K562 (cell line): Measurements from ENCODE around the gene YEATS2. TPM values are rescaled to one million over a fixed set of nuclear protein-coding genes. Genes with fewer than 3 reads are reported as not detected.
A peak's percentile ranks its signal among the peaks of the same experiment; 100 is the strongest.
"Not testable (repeated sequence)": the region's sequence is repeated elsewhere in the genome, so short reads cannot be mapped to it uniquely, and the experiment has no call there.

Source experiments
- ATAC-seq: fragments of 200-7000 bp; cut with Tn5 transposase; 3 replicates; pipeline ENCODE4 v1.9.1; 2020; ENCODE audit warnings: moderate library complexity
- BruUV-seq: library from RNA; stranded (reverse); fragments of 400-500 nt; replicated peaks from 2 replicates; lab custom pipeline; 2021; lab: Mats Ljungman, UMichigan
- CTCF ChIA-PET: fragments of 300-600 bp; formaldehyde crosslinking; extraction: SDS; loops from one replicate; lab custom pipeline; 2021; ENCODE audit warnings: low intra/inter-chr PET ratio; lab: Yijun Ruan, JAX
- POLR2A ChIA-PET: fragments of 300-600, 350-650 bp; sonication (Branson Sonifier 250); formaldehyde crosslinking; extraction: SDS; loops from one replicate; lab custom pipeline; 2021; ENCODE audit warnings: antibody characterized with exemption, inconsistent platforms; lab: Yijun Ruan, JAX
- DNase-seq, 4 experiments: peaks; one replicate each; pipeline versions ENCODE4 v3.0.0 to v3.0.0-alpha.2; 2011 to 2018; ENCODE audit warnings: low spot score in 3 of 4, mixed read lengths in 3 of 4; ENCODE audit errors: extremely low read depth in 1 of 4
- FAIRE-seq: peaks from 2 replicates; lab custom pipeline; 2011; peaks lifted over from hg19 to GRCh38; lab: Jason Lieb, UNC
- H2AFZ ChIP-seq: 2 replicates; pipeline ENCODE4 v1.6.0; 2011; ENCODE audit warnings: low read depth, low read length, control low read depth, inconsistent platforms
- H3K27ac ChIP-seq: fragments of 200-600 bp; 3 replicates; pipeline ENCODE4 v1.8.0; 2011; ENCODE audit warnings: low read depth, mild to moderate bottlenecking, control low read depth, inconsistent platforms, low read length, moderate library complexity, mixed read lengths; ENCODE audit errors: extremely low read depth
- H3K27me3 ChIP-seq, 2 experiments: fragments of 300-600 bp in 1 of 2; 2 replicates in 1 of 2; 3 replicates in 1 of 2; pipeline versions ENCODE4 v1.6.0 to v1.8.0; 2011; ENCODE audit warnings: inconsistent platforms in 2 of 2, low read length in 2 of 2, mild to moderate bottlenecking in 1 of 2, mixed read lengths in 1 of 2, moderate library complexity in 1 of 2; ENCODE audit not compliant: control insufficient read depth in 2 of 2, insufficient read depth in 2 of 2
- H3K36me3 ChIP-seq: fragments of 300-600 bp; 3 replicates; pipeline ENCODE4 v1.8.0; 2011; ENCODE audit warnings: mild to moderate bottlenecking, low read length, inconsistent platforms; ENCODE audit not compliant: control insufficient read depth, insufficient read depth
- H3K4me1 ChIP-seq, 2 experiments: fragments of 200-600 bp in 1 of 2; replicated peaks in 1 of 2; 2 replicates in 1 of 2; 3 replicates in 1 of 2; pipeline versions ENCODE4 v1.5.1 to v1.8.0; 2011; ENCODE audit warnings: inconsistent platforms in 2 of 2, low read length in 2 of 2, mild to moderate bottlenecking in 1 of 2, mixed read lengths in 1 of 2, moderate library complexity in 1 of 2; ENCODE audit not compliant: control insufficient read depth in 2 of 2, insufficient read depth in 2 of 2
- H3K4me2 ChIP-seq: 2 replicates; pipeline ENCODE4 v1.6.1; 2011; ENCODE audit warnings: low read length, control low read depth, inconsistent platforms, mixed read lengths; ENCODE audit not compliant: insufficient read depth
- H3K4me3 ChIP-seq: fragments of 200-600 bp; sonication (generic), shearing (Covaris generic); 2 replicates; pipeline ENCODE4 v1.5.1; 2016; ENCODE audit warnings: control low read depth, inconsistent platforms
- H3K79me2 ChIP-seq: fragments of 200-600 bp; 3 replicates; pipeline ENCODE4 v1.8.0; 2011; ENCODE audit warnings: low read length, inconsistent platforms; ENCODE audit not compliant: control insufficient read depth, insufficient read depth
- H3K9ac ChIP-seq, 2 experiments: 2 replicates each; pipeline versions ENCODE4 v1.6.0 to v1.6.1; 2011; ENCODE audit warnings: low read depth in 2 of 2, low read length in 2 of 2, control low read depth in 1 of 2, inconsistent platforms in 1 of 2, mild to moderate bottlenecking in 1 of 2, mixed read lengths in 1 of 2; ENCODE audit not compliant: insufficient read depth in 1 of 2
- H3K9me1 ChIP-seq: one replicate; pipeline ENCODE4 v1.6.0; 2011; ENCODE audit warnings: inconsistent platforms, mild to moderate bottlenecking, low read length, moderate library complexity; ENCODE audit not compliant: control insufficient read depth, insufficient read depth
- H3K9me3 ChIP-seq: replicated peaks from 2 replicates; pipeline ENCODE4 v1.5.1; 2011; ENCODE audit warnings: low read depth, low read length, inconsistent platforms; ENCODE audit not compliant: control insufficient read depth, insufficient read depth
- H4K20me1 ChIP-seq: replicated peaks from 2 replicates; pipeline ENCODE4 v1.6.1; 2011; ENCODE audit warnings: low read length, inconsistent platforms, mixed read lengths; ENCODE audit not compliant: control insufficient read depth, insufficient read depth
- AFF1 ChIP-seq, 2 experiments: fragments of 450-650 bp; IDR thresholded peaks; 2 replicates each; pipeline ENCODE4 v1.6.1; 2018; ENCODE audit warnings: mild to moderate bottlenecking in 2 of 2, low read depth in 1 of 2; ENCODE audit not compliant: partially characterized antibody in 2 of 2
- EGR1 ChIP-seq: fragments of 450-650 bp; conservative IDR thresholded peaks from 2 replicates; pipeline ENCODE4 v1.6.1; 2017; ENCODE audit warnings: mild to moderate bottlenecking
- GTF2E2 ChIP-seq: fragments of 200-800 bp; sonication (Bioruptor generic); IDR thresholded peaks from 2 replicates; pipeline ENCODE4 v1.6.1; 2016; ENCODE audit warnings: missing genetic modification characterization, missing compliant biosample characterization
- GTF2F1 ChIP-seq: IDR thresholded peaks from 2 replicates; pipeline ENCODE4 v1.6.1; 2011; ENCODE audit warnings: low read depth, low read length, improper control_type of control experiment
- PHTF2 ChIP-seq: fragments of 250-450 bp; sonication (Bioruptor Pico); IDR thresholded peaks from 2 replicates; pipeline ENCODE4 v1.5.0; 2021; ENCODE audit warnings: mild to moderate bottlenecking
- RERE ChIP-seq: sonication (generic); formaldehyde crosslinking; IDR thresholded peaks from 2 replicates; pipeline ENCODE4 v1.8.0; 2023; ENCODE audit warnings: missing genetic modification reagents, mild to moderate bottlenecking, borderline replicate concordance
- ZNF212 ChIP-seq: fragments of 450-650 bp; formaldehyde crosslinking; IDR thresholded peaks from 2 replicates; pipeline ENCODE4 v1.4.0; 2020; ENCODE audit warnings: mild to moderate bottlenecking
- ZNF263 ChIP-seq: sonication (generic); formaldehyde crosslinking; IDR thresholded peaks from 2 replicates; pipeline ENCODE4 v1.8.0; 2022; ENCODE audit warnings: mild to moderate bottlenecking, missing genetic modification reagents, borderline replicate concordance
- ZNF436 ChIP-seq: fragments of 250-450, 450-650 bp; sonication (Bioruptor Pico); formaldehyde crosslinking; IDR thresholded peaks from 2 replicates; pipeline ENCODE4 v1.7.0; 2020; ENCODE audit warnings: mild to moderate bottlenecking
- ZNF583 ChIP-seq: fragments of 250-450 bp; sonication (Bioruptor Pico); IDR thresholded peaks from 2 replicates; pipeline ENCODE4 v1.4.0; 2020
- ZNF75A ChIP-seq: fragments of 450-650 bp; formaldehyde crosslinking; IDR thresholded peaks from 2 replicates; pipeline ENCODE4 v1.4.0; 2020; ENCODE audit warnings: mild to moderate bottlenecking
- WGBS: fragments of 100-300 bp; shearing (Covaris generic); methylation state at CpG from one replicate; pipeline ENCODE4 v1.1.6; 2016; ENCODE audit warnings: low coverage, mixed read lengths; ENCODE audit not compliant: insufficient coverage; ENCODE audit errors: missing lambda C conversion rate; 5-methylcytosine and 5-hydroxymethylcytosine counted together
- in situ Hi-C: fragments of 300-500 bp; cut with MboI; formaldehyde crosslinking; loops from 4 replicates; pipeline ENCODE4 v1.15.0; 2018; ENCODE audit warnings: inconsistent platforms, mixed read lengths
- intact Hi-C: fragments of 100-400 bp; cut with micrococcal nuclease; formaldehyde crosslinking; loops from 2 replicates; pipeline ENCODE4 v1.14.2; 2022
- polyA plus RNA-seq, 8 experiments: library from polyadenylated mRNA; depleted of rRNA in 4 of 8; stranded (reverse) in 5 of 8; unstranded in 3 of 8; fragments of >200 nt; fragmentation: Nextera tagmentation in 2 of 8; fragmentation: Illumina TruSeq in 1 of 8; extraction: Ambion mirVana in 2 of 8; extraction: Trizol in 1 of 8; gene quantifications; 2 replicates each; pipeline versions ENCODE4 v1.2.1 to v1.2.3, GENCODE V29; 2011 to 2014; ENCODE audit warnings: inconsistent platforms in 1 of 8, missing spikeins in 1 of 8
- total RNA-seq, 7 experiments: library from RNA; depleted of rRNA in 6 of 7; stranded (reverse); fragments of >200 nt in 6 of 7; fragmentation: Illumina TruSeq in 2 of 7; extraction: Trizol in 2 of 7; gene quantifications; 2 replicates each; pipeline versions ENCODE4 v1.2.1 to v1.2.3, GENCODE V29; 2011 to 2021; ENCODE audit warnings: low replicate concordance in 1 of 7

Gene YEATS2
- total and polyA plus RNA-seq, 9 of the 15 experiments (the other 6 are each of a cell fraction or from before 2014, with no cell fraction given): 1.8 to 35.2 (median 19.0) TPM

- TF ChIP-seq AFF1 (IDR thresholded peaks at IDR 0.05; ENCODE audit: low read depth in 1 of 2, partially characterized antibody in 2 of 2): no peak
- TF ChIP-seq GTF2E2 (tag): no peak
- no peak for TF ChIP-seq GTF2F1
- no peak for TF ChIP-seq ZNF436
- no peak for TF ChIP-seq ZNF75A (CRISPR knock-in tag)
- peak; percentile 97 for TF ChIP-seq ZNF263 (CRISPR knock-in tag)
- TF ChIP-seq RERE (CRISPR knock-in tag): no peak
- peak; percentile 61 for TF ChIP-seq EGR1
- TF ChIP-seq ZNF583: no peak
- TF ChIP-seq PHTF2 (CRISPR knock-in tag): no peak
- no peak for TF ChIP-seq ZNF212 (CRISPR knock-in tag)
Measured at GRCh38 chr3:183775781-183776180, 78.2 kb downstream of the YEATS2 start (continued).

- H3K4me2 ChIP-seq, BruUV-seq, H3K27me3 ChIP-seq, H3K9ac ChIP-seq, CTCF ChIA-PET, in situ Hi-C loops, H4K20me1 ChIP-seq, H3K9me1 ChIP-seq, H3K27ac ChIP-seq, H3K4me1 ChIP-seq, H3K79me2 ChIP-seq, FAIRE-seq, DNase-seq, H2AFZ ChIP-seq, ATAC-seq, H3K9me3 ChIP-seq, H3K4me3 ChIP-seq, intact Hi-C loops: not testable (repeated sequence)
- H3K36me3 ChIP-seq: peaks cover 80% of the 10 kb centered on the region; the same call in 2 of the 3 replicates
- POLR2A ChIA-PET: interaction anchor here (0.6 kb wide), 1 partner anchor 400 kb away, joined by 3 read pairs; no protein-coding TSS in a partner anchor
- WGBS: 94% methylated on average over 5 of the region's 5 CpGs
Measured at GRCh38 chr3:183776451-183776850, 78.9 kb downstream of the YEATS2 start.
